Measurements from ENCODE around the gene ARFIP2. TPM values are rescaled to one million over a fixed set of nuclear protein-coding genes. Genes with fewer than 3 reads are reported as not detected.

Gene ARFIP2
- total RNA-seq, 4 donors from 2014 or later = 77.3 to 110 (median 87.2) TPM

DNA sequence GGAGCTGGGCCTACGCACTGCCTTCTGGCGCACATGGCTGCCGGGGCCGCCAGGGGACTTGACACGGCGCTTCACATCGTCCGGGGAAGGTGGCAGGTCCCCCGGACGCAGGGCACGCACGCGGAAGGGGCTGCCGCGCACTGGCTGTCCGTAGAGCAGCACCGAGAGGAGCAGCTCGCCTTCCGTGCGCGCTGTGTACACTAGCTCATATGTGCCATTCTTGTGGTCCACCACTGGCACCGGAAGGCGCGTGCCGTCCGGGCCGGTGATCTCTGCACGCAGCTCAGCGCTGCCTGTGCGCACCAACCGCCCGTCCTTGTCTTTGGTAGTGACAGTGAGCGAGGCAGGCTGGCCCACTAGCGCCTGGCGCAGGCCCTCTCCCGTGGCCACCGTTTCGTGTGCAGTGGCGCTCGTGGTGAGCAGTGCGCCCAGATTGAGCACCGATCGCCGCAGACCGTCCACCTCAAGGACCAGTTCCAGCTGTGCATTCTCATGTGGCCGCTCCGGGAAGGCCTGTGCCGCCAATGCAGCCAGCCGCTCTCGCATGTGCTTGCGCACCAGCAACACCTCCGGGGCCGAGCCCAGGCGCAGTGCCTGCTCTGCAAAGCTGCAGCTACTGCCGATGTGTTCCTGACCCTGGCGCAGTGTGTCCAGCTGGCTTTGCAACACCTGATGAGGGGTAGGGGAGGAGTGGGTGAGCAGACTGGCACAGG lies 24.6 kb downstream of the ARFIP2 start:
- Histone ChIP-seq H3K27ac (no peak overlapping the region), H3K36me3 (peaks cover 0 to 25% (median 7%) of the 10 kb centered on the region in 4 donors), H3K4me1 (no peaks in the 10 kb centered on the region), H3K4me3 (no peak overlapping the region), H3K9me3 (no peaks in the 10 kb centered on the region), H3K27me3 (no peaks in the 10 kb centered on the region)
- no peak for TF ChIP-seq EP300 (IDR thresholded peaks at IDR 0.05; ENCODE audit: low read depth)
- TF ChIP-seq POLR2A (IDR thresholded peaks at IDR 0.05) = no peak
- TF ChIP-seq, protein P1, sequence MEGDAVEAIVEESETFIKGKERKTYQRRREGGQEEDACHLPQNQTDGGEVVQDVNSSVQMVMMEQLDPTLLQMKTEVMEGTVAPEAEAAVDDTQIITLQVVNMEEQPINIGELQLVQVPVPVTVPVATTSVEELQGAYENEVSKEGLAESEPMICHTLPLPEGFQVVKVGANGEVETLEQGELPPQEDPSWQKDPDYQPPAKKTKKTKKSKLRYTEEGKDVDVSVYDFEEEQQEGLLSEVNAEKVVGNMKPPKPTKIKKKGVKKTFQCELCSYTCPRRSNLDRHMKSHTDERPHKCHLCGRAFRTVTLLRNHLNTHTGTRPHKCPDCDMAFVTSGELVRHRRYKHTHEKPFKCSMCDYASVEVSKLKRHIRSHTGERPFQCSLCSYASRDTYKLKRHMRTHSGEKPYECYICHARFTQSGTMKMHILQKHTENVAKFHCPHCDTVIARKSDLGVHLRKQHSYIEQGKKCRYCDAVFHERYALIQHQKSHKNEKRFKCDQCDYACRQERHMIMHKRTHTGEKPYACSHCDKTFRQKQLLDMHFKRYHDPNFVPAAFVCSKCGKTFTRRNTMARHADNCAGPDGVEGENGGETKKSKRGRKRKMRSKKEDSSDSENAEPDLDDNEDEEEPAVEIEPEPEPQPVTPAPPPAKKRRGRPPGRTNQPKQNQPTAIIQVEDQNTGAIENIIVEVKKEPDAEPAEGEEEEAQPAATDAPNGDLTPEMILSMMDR (IDR thresholded peaks at IDR 0.05) = no peak
- TF ChIP-seq POLR2AphosphoS5 (IDR thresholded peaks at IDR 0.05) = no peak
- in situ Hi-C loops (cut with MboI; ENCODE audit: low pct_ligation_motif_present in 1 of 4, low pct_unique_long_range_greater_than_20kb in 1 of 4, low sequenced_read_pairs in 3 of 4) (no loop called here), intact Hi-C loops (cut with DNase I; ENCODE audit: low total_unique reads) (no loop called here)
- 96% methylated on average over 53 of the region's 56 CpGs; no CpG with 5 or more reads in 1 of the 2 donors for WGBS, 2 donors (ENCODE audit: low coverage in 1 of 2)
- DNase-seq = no peak

DNA sequence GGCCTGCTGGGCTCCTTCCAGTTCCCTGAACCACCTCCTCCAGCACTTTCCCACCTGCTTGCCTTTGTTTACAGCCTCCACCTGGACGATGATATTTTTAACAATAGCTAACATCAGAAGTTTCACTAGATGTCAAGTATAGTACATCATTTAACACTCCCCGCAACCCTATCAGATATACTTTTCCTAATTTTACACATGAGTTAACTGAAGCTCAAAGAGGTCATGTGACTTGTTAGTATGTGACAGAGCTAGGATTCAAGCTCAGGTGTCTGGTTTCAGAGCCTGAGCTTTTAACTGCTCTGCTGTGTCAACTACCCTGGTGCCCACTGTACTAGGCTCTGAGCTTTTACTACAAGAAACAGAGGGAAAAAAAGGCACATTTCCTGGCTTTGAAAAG lies 26.1 kb downstream of the ARFIP2 start:
- H3K4me1 ChIP-seq = no peaks in the 10 kb centered on the region
- TF ChIP-seq, protein P1 (IDR thresholded peaks at IDR 0.05) = no peak
- TF ChIP-seq POLR2A (IDR thresholded peaks at IDR 0.05) (no peak), EP300 (IDR thresholded peaks at IDR 0.05; ENCODE audit: low read depth) (no peak), POLR2AphosphoS5 (IDR thresholded peaks at IDR 0.05) (no peak)
- H3K36me3 ChIP-seq = peaks cover 0 to 38% (median 11%) of the 10 kb centered on the region in 4 donors
- intact Hi-C loops (cut with DNase I; ENCODE audit: low total_unique reads) = no loop called here
- no peak for DNase-seq
- in situ Hi-C loops (cut with MboI; ENCODE audit: low pct_ligation_motif_present in 1 of 4, low pct_unique_long_range_greater_than_20kb in 1 of 4, low sequenced_read_pairs in 3 of 4) = no loop called here
- no peak overlapping the region for H3K27ac ChIP-seq
- no peaks in the 10 kb centered on the region for H3K27me3 ChIP-seq
- H3K9me3 ChIP-seq = no peaks in the 10 kb centered on the region
- WGBS, 2 donors (ENCODE audit: low coverage in 1 of 2) = 20 to 65% methylated on average over 1 to 2 of the region's 2 CpGs
- H3K4me3 ChIP-seq = no peak overlapping the region

DNA sequence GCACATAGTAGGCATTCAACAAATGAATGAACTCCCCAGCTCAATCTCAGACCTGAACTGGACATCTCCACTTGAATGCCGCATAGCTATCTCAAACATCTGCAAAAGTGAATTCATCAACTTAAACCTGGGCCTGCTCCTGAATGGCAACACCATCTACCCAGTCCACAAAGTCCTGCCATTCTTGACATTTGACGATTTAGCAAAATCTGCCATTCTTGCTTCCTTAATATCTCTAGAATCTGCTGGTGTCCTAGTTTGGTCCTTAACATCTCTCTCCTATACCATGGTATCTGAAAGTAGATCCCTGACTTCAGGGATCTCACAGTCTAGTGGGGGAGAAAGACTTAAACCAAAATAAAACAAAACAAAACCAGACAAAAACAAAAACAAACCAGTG lies 28.0 kb downstream of the ARFIP2 start:
- Histone ChIP-seq H3K27me3 (no peaks in the 10 kb centered on the region), H3K27ac (no peak overlapping the region), H3K36me3 (peaks cover 0 to 41% (median 15%) of the 10 kb centered on the region in 4 donors), H3K4me3 (no peak overlapping the region), H3K9me3 (no peaks in the 10 kb centered on the region), H3K4me1 (no peaks in the 10 kb centered on the region)
- DNase-seq = no peak
- in situ Hi-C loops (cut with MboI; ENCODE audit: low pct_ligation_motif_present in 1 of 4, low pct_unique_long_range_greater_than_20kb in 1 of 4, low sequenced_read_pairs in 3 of 4) = no loop called here
- 80 to 98% methylated on average over 1 to 2 of the region's 2 CpGs for WGBS, 2 donors (ENCODE audit: low coverage in 1 of 2)
- TF ChIP-seq, protein P1 (IDR thresholded peaks at IDR 0.05) = no peak
- intact Hi-C loops (cut with DNase I; ENCODE audit: low total_unique reads) = no loop called here

DNA sequence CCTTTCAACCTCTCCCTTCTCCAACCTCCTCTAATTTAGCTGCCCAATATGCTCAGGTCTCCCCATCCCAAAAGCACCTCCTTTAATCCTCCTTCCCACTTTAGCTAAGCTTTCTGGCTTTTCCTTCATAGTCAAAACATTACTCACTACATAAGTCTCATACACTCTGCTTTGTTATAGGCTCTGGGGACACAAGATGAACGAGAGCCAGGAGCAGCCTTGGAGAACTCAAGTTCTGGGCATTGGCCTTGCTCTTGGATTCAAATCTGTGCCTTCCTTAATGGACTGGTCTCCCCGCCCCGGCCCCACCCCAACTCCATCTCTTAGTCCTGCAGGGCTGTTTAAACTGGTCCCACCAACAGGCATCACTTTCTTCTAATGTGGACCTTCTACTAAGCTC lies 28.9 kb downstream of the ARFIP2 start:
- H3K27ac ChIP-seq = no peak overlapping the region
- no peak overlapping the region for H3K4me3 ChIP-seq
- WGBS, 2 donors (ENCODE audit: low coverage in 1 of 2) = 81% methylated on average over 3 of the region's 3 CpGs; no CpG with 5 or more reads in 1 of the 2 donors
- no peaks in the 10 kb centered on the region for H3K9me3 ChIP-seq
- in situ Hi-C loops (cut with MboI; ENCODE audit: low pct_ligation_motif_present in 1 of 4, low pct_unique_long_range_greater_than_20kb in 1 of 4, low sequenced_read_pairs in 3 of 4) (no loop called here), intact Hi-C loops (cut with DNase I; ENCODE audit: low total_unique reads) (no loop called here)
- H3K27me3 ChIP-seq = no peaks in the 10 kb centered on the region
- peaks cover 0 to 41% (median 15%) of the 10 kb centered on the region in 4 donors for H3K36me3 ChIP-seq
- no peak for TF ChIP-seq POLR2AphosphoS5 (IDR thresholded peaks at IDR 0.05)
- TF ChIP-seq, protein P1 (IDR thresholded peaks at IDR 0.05) = no peak
- TF ChIP-seq EP300 (IDR thresholded peaks at IDR 0.05; ENCODE audit: low read depth) = no peak
- no peak for TF ChIP-seq POLR2A (IDR thresholded peaks at IDR 0.05)
- no peaks in the 10 kb centered on the region for H3K4me1 ChIP-seq
- DNase-seq = no peak

Measured in transverse colon (tissue), 4 donors.